Stimulated activated naive CD8-positive, alpha-beta T cell treated with anti-CD3 and anti-CD28 coated beads, Interleukin-15, Interleukin-2, amounts not matched to agents 100 U/mL and 50 U/mL, for 24 hours (primary cell): ENCODE measurements around the gene ASPM.
"Not testable (repeated sequence)": the region's sequence is repeated elsewhere in the genome, so short reads cannot be mapped to it uniquely, and the experiment has no call there.

ENCODE experiments used
- ATAC-seq: fragments of 150-1000 bp; cut with Tn5 transposase; one replicate; pipeline ENCODE4 v1.10.0; 2021
- DNase-seq: peaks from one replicate; pipeline ENCODE4 v3.0.0; 2021

The ASPM gene

GRCh38 chr1:197076585-197076984 is 69.9 kb downstream of the ASPM start:
- no peak for ATAC-seq

GRCh38 chr1:197073978-197074377 is 72.5 kb downstream of the ASPM start:
- no peak for ATAC-seq
- DNase-seq = no peak

More at GRCh38 chr1:197076585-197076984, 69.9 kb downstream of the ASPM start:
- no peak for DNase-seq

- ATAC-seq (no peak), DNase-seq (no peak)
Observed at GRCh38 chr1:197067457-197067818, 79.0 kb downstream of the ASPM start.

- ATAC-seq = no peak
- DNase-seq = no peak
Observed at GRCh38 chr1:197066719-197067456, 79.6 kb downstream of the ASPM start, which contains the start of gene F13B. F13B (minus strand) TSS chr1:197067260; CDS start chr1:197067223, 37 bp downstream.

GRCh38 chr1:197066277-197066676 is 80.2 kb downstream of the ASPM start:
- DNase-seq (no peak), ATAC-seq (no peak)

- ATAC-seq (no peak), DNase-seq (no peak)
Observed at GRCh38 chr1:197065559-197065958, 80.9 kb downstream of the ASPM start.

GRCh38 chr1:197063212-197063611 is 83.3 kb downstream of the ASPM start:
- ATAC-seq (no peak), DNase-seq (no peak)

GRCh38 chr1:197062692-197063091 is 83.8 kb downstream of the ASPM start:
- no peak for ATAC-seq
- DNase-seq = no peak

- no peak for ATAC-seq
Observed at GRCh38 chr1:197049100-197049499, 97.4 kb downstream of the ASPM start.

GRCh38 chr1:197042676-197043341 is 103.7 kb downstream of the ASPM start:
- no peak for DNase-seq
- no peak for ATAC-seq

More at GRCh38 chr1:197049100-197049499, 97.4 kb downstream of the ASPM start:
- DNase-seq = no peak

- no peak for ATAC-seq
- DNase-seq = no peak
Observed at GRCh38 chr1:197041486-197042353, 104.7 kb downstream of the ASPM start.

- DNase-seq = no peak
- no peak for ATAC-seq
Observed at GRCh38 chr1:197036861-197037260, 109.6 kb downstream of the ASPM start.

GRCh38 chr1:197034631-197035339 is 111.7 kb downstream of the ASPM start:
- not testable (repeated sequence) for DNase-seq

More at GRCh38 chr1:197034631-197035339, 111.7 kb downstream of the ASPM start:
- not testable (repeated sequence) for ATAC-seq
